HL-60 (cell line): ENCODE results near the gene LY6G6F.

Source experiments
- DNase-seq, 2 experiments: peaks; one replicate each; pipeline ENCODE4 v3.0.0-alpha.2; 2010 to 2020; ENCODE audit warnings: low read depth in 1 of 2, low spot score in 1 of 2
- H3K27ac ChIP-seq: fragments of 250-450 bp; sonication (Bioruptor Pico); replicated peaks from 2 replicates; pipeline ENCODE4 v1.5.1; 2020; ENCODE audit warnings: mild to moderate bottlenecking, moderate library complexity
- H3K27me3 ChIP-seq: fragments of 250-450 bp; sonication (Bioruptor Pico); 2 replicates; pipeline ENCODE4 v1.5.1; 2021; ENCODE audit warnings: mild to moderate bottlenecking, moderate library complexity; ENCODE audit not compliant: insufficient read depth, poor library complexity, severe bottlenecking
- H3K4me3 ChIP-seq: replicated peaks from 2 replicates; pipeline ENCODE4 v1.5.1; 2011; ENCODE audit warnings: mild to moderate bottlenecking, control low read depth, low read length; ENCODE audit not compliant: insufficient read depth
- GABPA ChIP-seq: IDR thresholded peaks from 2 replicates; pipeline ENCODE4 v1.6.1; 2012; ENCODE audit warnings: low read depth
- POLR2AphosphoS5 ChIP-seq: IDR thresholded peaks from 2 replicates; pipeline ENCODE4 v1.6.1; 2012; ENCODE audit warnings: low read depth
- SPI1 ChIP-seq: IDR thresholded peaks from 2 replicates; pipeline ENCODE4 v1.6.1; 2012; ENCODE audit warnings: low read depth, mild to moderate bottlenecking, borderline replicate concordance
- TF ChIP-seq, protein P1 (sequence below): IDR thresholded peaks from one replicate; pipeline ENCODE4 v1.5.1; 2011; ENCODE audit warnings: low read length, control low read depth, inconsistent platforms; ENCODE audit not compliant: insufficient read depth
- TF ChIP-seq, protein P2 (sequence below): IDR thresholded peaks from 2 replicates; pipeline ENCODE4 v1.6.1; 2012; ENCODE audit warnings: low read depth; ENCODE audit not compliant: insufficient replicate concordance

Gene LY6G6F

DNA sequence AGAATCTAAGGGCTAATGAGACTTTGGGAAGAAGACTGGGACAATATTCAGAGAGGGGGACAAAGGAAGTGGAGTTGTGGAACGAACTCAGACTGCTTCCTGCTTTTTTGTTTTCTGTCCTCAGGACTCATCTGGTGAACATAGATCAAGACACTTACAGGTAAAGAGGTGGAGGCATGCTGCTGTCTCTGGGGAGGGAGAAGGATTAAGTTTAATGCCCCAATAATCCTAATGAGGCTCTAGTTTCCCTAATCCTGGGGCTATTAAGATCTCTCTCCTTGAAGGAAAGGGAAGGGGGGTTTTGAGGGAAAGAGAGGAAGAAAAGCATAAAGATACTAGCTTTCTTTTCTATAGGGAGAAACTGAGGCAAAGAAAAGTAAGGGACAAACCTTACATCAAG, 37.8 kb downstream of the LY6G6F start:
- DNase-seq: no peak
- TF ChIP-seq, protein P1, sequence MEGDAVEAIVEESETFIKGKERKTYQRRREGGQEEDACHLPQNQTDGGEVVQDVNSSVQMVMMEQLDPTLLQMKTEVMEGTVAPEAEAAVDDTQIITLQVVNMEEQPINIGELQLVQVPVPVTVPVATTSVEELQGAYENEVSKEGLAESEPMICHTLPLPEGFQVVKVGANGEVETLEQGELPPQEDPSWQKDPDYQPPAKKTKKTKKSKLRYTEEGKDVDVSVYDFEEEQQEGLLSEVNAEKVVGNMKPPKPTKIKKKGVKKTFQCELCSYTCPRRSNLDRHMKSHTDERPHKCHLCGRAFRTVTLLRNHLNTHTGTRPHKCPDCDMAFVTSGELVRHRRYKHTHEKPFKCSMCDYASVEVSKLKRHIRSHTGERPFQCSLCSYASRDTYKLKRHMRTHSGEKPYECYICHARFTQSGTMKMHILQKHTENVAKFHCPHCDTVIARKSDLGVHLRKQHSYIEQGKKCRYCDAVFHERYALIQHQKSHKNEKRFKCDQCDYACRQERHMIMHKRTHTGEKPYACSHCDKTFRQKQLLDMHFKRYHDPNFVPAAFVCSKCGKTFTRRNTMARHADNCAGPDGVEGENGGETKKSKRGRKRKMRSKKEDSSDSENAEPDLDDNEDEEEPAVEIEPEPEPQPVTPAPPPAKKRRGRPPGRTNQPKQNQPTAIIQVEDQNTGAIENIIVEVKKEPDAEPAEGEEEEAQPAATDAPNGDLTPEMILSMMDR: no peak
- no peak for TF ChIP-seq GABPA
- TF ChIP-seq, protein P2, sequence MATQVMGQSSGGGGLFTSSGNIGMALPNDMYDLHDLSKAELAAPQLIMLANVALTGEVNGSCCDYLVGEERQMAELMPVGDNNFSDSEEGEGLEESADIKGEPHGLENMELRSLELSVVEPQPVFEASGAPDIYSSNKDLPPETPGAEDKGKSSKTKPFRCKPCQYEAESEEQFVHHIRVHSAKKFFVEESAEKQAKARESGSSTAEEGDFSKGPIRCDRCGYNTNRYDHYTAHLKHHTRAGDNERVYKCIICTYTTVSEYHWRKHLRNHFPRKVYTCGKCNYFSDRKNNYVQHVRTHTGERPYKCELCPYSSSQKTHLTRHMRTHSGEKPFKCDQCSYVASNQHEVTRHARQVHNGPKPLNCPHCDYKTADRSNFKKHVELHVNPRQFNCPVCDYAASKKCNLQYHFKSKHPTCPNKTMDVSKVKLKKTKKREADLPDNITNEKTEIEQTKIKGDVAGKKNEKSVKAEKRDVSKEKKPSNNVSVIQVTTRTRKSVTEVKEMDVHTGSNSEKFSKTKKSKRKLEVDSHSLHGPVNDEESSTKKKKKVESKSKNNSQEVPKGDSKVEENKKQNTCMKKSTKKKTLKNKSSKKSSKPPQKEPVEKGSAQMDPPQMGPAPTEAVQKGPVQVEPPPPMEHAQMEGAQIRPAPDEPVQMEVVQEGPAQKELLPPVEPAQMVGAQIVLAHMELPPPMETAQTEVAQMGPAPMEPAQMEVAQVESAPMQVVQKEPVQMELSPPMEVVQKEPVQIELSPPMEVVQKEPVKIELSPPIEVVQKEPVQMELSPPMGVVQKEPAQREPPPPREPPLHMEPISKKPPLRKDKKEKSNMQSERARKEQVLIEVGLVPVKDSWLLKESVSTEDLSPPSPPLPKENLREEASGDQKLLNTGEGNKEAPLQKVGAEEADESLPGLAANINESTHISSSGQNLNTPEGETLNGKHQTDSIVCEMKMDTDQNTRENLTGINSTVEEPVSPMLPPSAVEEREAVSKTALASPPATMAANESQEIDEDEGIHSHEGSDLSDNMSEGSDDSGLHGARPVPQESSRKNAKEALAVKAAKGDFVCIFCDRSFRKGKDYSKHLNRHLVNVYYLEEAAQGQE: no peak
- TF ChIP-seq SPI1: no peak
- no peak for TF ChIP-seq POLR2AphosphoS5
- no peaks in the 10 kb centered on the region for H3K27me3 ChIP-seq
- H3K27ac ChIP-seq: no peak overlapping the region
- no peak overlapping the region for H3K4me3 ChIP-seq

DNA sequence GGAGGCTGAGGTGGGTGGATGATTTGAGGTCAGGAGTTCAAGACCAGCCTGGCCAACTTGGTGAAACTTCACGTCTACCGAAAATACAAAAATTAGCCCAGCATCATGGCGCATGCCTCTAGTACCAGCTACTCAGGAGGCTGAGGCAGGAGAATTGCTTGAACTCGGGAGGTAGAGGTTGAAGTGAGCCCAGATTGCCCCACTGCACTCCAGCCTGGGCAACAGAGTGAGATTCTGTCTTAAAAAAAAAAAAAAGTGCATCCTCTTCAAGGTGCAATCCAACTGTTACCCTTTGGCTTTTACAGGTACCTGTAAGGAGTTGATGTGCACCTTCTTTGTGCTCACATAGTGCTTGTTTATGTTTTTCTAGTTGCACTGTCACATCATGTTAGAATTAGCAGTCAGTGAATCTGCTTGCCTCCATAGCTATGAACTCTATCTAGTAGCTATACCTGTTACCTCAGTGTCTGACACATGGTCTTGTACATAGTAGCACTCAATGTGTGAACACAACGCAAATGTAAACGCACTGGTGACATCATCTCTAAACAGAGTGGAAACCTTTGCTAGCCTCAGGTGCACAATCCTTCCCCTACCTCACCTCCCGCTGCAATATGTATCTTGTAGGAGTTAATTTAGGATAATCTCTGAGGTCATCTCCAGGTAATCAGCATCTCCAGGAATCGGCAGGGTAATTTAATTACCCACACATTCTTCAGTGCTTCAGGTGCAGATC, 42.8 kb downstream of the LY6G6F start:
- no peaks in the 10 kb centered on the region for H3K27me3 ChIP-seq
- TF ChIP-seq GABPA (no peak), SPI1 (no peak), POLR2AphosphoS5 (no peak)
- TF ChIP-seq, protein P1: no peak
- TF ChIP-seq, protein P2: no peak

DNA sequence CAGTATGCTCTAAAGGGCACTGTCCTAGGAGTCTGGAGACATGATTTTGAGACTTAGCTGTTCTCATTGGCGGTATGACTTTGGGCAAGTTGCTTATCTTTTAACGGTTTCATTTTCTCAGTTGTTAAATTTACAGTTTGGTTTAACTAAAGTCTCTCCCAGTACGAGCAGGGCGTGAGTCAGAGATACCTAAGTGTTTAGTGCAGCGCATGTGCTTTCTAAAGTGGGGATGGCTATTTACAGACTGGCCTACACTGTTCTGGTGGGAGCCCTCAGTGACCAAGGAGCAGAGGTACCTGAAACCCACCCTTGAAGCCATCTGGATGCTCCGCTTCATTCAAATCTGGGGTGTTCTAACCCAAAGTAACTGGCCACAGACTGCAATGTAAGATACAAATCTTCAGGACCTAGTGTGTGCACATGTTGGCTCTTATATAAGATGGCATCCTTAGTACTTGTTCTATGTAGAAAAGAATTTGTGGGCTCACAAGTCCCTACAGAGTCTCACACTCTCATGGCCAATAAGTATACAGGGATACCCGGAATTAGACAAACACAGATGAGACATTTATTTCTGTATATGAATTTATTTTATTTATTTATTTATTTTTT, 43.9 kb downstream of the LY6G6F start:
- DNase-seq: no peak
- TF ChIP-seq GABPA (no peak), POLR2AphosphoS5 (no peak), SPI1 (no peak)
- TF ChIP-seq, protein P1: no peak
- TF ChIP-seq, protein P2: no peak
- H3K4me3 ChIP-seq: no peak overlapping the region
- H3K27me3 ChIP-seq: no peaks in the 10 kb centered on the region
- H3K27ac ChIP-seq: no peak overlapping the region

More for the DNA sequence above, 42.8 kb downstream of the LY6G6F start:
- no peak for DNase-seq
- no peak overlapping the region for H3K4me3 ChIP-seq
- H3K27ac ChIP-seq: no peak overlapping the region
